GM12874 (cell line): ENCODE results near the gene RAPGEF1.

Experiments used
- TF ChIP-seq, protein P1 (sequence below): IDR thresholded peaks from 2 replicates; pipeline ENCODE4 v1.5.1; 2011; ENCODE audit warnings: low read depth, mild to moderate bottlenecking, control low read depth, low read length, moderate library complexity; ENCODE audit not compliant: insufficient read depth

The RAPGEF1 gene

DNA sequence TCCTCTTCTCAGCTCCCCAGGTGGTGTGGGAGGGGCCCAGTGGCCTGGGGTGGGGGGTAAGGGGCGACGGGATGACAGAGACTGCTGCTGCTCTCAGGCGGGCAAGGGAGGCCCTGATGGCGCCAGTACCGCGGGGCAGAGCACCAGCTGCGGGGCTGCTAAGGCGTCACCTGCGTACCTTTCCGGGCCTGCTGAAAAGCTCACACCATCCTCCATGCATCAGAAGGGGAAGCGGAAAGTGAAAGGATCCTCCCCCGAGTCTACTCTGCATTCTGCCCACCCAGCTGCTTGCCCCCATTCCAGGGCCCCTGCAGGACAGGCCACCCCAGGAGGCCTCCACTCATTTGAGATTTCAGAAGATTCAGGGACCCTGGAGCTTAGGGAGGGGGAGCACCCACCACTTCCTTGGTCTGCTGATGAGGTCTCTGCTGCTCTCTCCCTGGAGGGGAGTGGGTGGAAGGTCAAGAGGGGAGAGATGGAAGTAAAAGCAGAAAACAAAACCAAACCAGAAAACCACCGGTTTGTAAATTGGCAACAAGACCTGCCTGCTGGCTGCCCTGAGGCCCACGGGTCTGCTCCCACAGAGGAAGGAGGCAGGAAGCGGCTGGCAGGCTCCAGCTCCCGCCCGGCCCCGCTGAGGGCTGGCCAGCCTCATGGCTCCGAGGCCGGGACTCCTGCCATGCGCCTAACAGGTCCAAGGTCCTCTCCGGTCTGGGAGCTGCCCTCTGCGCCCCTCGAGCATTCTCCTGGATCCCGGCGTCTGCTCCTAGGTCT is 161.0 kb downstream of the RAPGEF1 start:
- TF ChIP-seq, protein P1, sequence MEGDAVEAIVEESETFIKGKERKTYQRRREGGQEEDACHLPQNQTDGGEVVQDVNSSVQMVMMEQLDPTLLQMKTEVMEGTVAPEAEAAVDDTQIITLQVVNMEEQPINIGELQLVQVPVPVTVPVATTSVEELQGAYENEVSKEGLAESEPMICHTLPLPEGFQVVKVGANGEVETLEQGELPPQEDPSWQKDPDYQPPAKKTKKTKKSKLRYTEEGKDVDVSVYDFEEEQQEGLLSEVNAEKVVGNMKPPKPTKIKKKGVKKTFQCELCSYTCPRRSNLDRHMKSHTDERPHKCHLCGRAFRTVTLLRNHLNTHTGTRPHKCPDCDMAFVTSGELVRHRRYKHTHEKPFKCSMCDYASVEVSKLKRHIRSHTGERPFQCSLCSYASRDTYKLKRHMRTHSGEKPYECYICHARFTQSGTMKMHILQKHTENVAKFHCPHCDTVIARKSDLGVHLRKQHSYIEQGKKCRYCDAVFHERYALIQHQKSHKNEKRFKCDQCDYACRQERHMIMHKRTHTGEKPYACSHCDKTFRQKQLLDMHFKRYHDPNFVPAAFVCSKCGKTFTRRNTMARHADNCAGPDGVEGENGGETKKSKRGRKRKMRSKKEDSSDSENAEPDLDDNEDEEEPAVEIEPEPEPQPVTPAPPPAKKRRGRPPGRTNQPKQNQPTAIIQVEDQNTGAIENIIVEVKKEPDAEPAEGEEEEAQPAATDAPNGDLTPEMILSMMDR: no peak

DNA sequence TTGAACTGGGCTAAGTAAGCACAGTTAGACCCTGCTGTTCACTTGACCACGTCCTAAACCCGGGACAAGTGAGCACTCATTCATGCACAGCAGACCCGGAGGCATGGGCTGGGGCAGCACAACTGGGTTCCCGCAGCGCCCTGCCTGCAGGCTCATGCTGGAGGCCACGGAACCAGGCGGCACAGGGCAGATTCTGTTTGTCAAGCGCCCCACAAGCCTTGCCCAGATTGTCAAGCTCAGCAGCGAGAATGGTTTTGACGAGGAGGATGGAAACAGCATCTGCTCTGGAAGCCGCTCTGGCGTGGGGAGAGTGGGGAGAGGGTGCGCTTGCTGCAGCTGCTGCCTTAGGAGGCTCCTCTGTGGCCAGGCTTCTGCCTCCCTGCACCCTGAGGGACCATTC is 161.9 kb downstream of the RAPGEF1 start:
- TF ChIP-seq, protein P1: no peak

GRCh38 chr9:131577005-131578000 is 162.6 kb downstream of the RAPGEF1 start:
- TF ChIP-seq, protein P1: no peak

DNA sequence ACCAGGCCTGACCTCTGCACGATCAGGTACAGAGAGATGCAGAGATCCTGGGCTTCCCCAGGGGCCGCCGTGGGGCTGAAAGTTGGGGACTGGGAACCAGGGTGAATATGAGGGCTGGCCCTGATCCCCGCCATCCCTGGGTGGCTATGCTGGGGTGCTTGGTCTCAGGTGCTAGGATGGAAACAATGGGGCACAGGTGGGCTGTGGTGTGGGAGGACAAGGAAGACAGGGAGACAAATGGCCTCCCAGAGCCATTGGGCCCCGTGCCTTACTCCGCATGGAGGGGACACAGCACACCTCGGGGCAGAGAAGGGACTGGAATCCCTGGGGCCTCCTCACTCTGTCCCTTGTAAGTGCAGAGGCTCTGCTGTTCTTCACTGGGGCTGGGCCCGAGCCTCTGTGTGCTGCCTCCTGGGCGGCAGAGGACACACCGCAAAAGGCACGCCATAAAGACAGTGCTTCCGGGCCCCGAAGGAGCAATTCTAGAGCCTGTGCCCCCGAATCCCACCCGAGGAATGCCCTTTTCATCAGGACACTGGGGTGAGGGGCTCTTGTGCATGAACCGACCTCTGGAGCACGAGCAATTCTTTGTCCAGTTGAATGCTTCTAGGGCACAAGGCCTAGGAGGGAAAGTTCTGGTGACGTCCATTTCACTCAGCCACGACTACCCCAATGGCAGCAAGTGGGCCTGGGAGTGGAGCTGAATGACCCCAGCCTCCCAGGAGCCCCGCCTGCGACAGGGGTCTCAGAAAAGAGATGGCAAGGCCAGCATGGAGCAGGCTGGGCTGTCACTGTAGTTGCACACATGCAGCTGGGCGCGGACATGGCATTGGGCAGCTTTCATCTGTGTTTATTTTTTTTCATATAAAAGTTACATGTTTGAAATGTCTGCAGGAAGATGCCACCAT is 163.7 kb downstream of the RAPGEF1 start:
- TF ChIP-seq, protein P1: no peak

- TF ChIP-seq, protein P1: no peak
Observed at GRCh38 chr9:131574730-131575640, 164.9 kb downstream of the RAPGEF1 start.

- TF ChIP-seq, protein P1: no peak
Observed at GRCh38 chr9:131567910-131568309, 172.0 kb downstream of the RAPGEF1 start.
